Muscle layer of duodenum (tissue), 2 donors: Measurements from ENCODE around the gene DNAH2.
A peak's percentile ranks its signal among the peaks of the same experiment; 100 is the strongest.

ENCODE experiments used
- H3K27ac ChIP-seq: one replicate; pipeline ENCODE4 v1.7.0; 2013; ENCODE audit warnings: mild to moderate bottlenecking, low read length
- H3K27me3 ChIP-seq: one replicate; pipeline ENCODE4 v1.7.0; 2013; ENCODE audit warnings: low read depth, mild to moderate bottlenecking, control low read depth, low read length
- H3K36me3 ChIP-seq, 2 donors: one replicate each; pipeline ENCODE4 v1.7.0; 2013; ENCODE audit warnings: low read length in 2 of 2, control low read depth in 1 of 2, mild to moderate bottlenecking in 1 of 2; ENCODE audit not compliant: insufficient read depth in 2 of 2, control insufficient read depth in 1 of 2
- H3K4me1 ChIP-seq, 2 donors: one replicate each; pipeline ENCODE4 v1.7.0; 2013; ENCODE audit warnings: low read length in 2 of 2, mild to moderate bottlenecking in 2 of 2, control low read depth in 1 of 2, moderate library complexity in 1 of 2; ENCODE audit not compliant: insufficient read depth in 2 of 2, control insufficient read depth in 1 of 2
- H3K4me3 ChIP-seq, 2 donors: one replicate each; pipeline ENCODE4 v1.7.0; 2013; ENCODE audit warnings: low read length in 2 of 2, low read depth in 1 of 2, mild to moderate bottlenecking in 1 of 2
- H3K9me3 ChIP-seq, 2 donors: one replicate each; pipeline ENCODE4 v1.7.0; 2013; ENCODE audit warnings: low read length in 2 of 2, control low read depth in 1 of 2, mild to moderate bottlenecking in 1 of 2; ENCODE audit not compliant: control insufficient read depth in 1 of 2
- donor health status: healthy.

Gene DNAH2

GRCh38 chr17:7838090-7839075, 120.8 kb downstream of the DNAH2 start:
- H3K4me1 ChIP-seq: peaks cover 37 to 49% of the 10 kb centered on the region in 2 donors
- H3K36me3 ChIP-seq: peaks cover 0 to 24% of the 10 kb centered on the region in 2 donors
- no peaks in the 10 kb centered on the region for H3K9me3 ChIP-seq
- no peaks in the 10 kb centered on the region for H3K27me3 ChIP-seq
- peak overlapping the region; percentile 96 for H3K27ac ChIP-seq
- peak overlapping the region; percentile 80 to 91 for H3K4me3 ChIP-seq

- Histone ChIP-seq H3K36me3 (peaks cover 0 to 32% of the 10 kb centered on the region in 2 donors), H3K27me3 (no peaks in the 10 kb centered on the region), H3K4me1 (peaks cover 37 to 46% of the 10 kb centered on the region in 2 donors), H3K27ac (peak overlapping the region; percentile 81), H3K9me3 (no peaks in the 10 kb centered on the region), H3K4me3 (peak overlapping the region; percentile 36 to 65)
Measured at GRCh38 chr17:7839190-7839875, 121.8 kb downstream of the DNAH2 start.

- Histone ChIP-seq H3K4me3 (no peak overlapping the region), H3K4me1 (peaks cover 37 to 46% of the 10 kb centered on the region in 2 donors), H3K36me3 (peaks cover 0 to 35% of the 10 kb centered on the region in 2 donors), H3K27me3 (no peaks in the 10 kb centered on the region), H3K27ac (no peak overlapping the region), H3K9me3 (no peaks in the 10 kb centered on the region)
Measured at GRCh38 chr17:7839876-7840261, 122.3 kb downstream of the DNAH2 start.

GRCh38 chr17:7840441-7840840, 122.9 kb downstream of the DNAH2 start:
- peak overlapping the region; percentile 99 for H3K27ac ChIP-seq
- no peaks in the 10 kb centered on the region for H3K27me3 ChIP-seq
- H3K9me3 ChIP-seq: no peaks in the 10 kb centered on the region
- peak overlapping the region in 1 of 2 donors; percentile 82 for H3K4me3 ChIP-seq
- H3K36me3 ChIP-seq: peaks cover 0 to 40% of the 10 kb centered on the region in 2 donors
- peaks cover 37 to 52% of the 10 kb centered on the region in 2 donors for H3K4me1 ChIP-seq

GRCh38 chr17:7840875-7841274, 123.3 kb downstream of the DNAH2 start:
- H3K9me3 ChIP-seq: no peaks in the 10 kb centered on the region
- peak overlapping the region; percentile 99 for H3K27ac ChIP-seq
- peaks cover 37 to 55% of the 10 kb centered on the region in 2 donors for H3K4me1 ChIP-seq
- peak overlapping the region; percentile 59 to 82 for H3K4me3 ChIP-seq
- no peaks in the 10 kb centered on the region for H3K27me3 ChIP-seq
- peaks cover 0 to 43% of the 10 kb centered on the region in 2 donors for H3K36me3 ChIP-seq

- Histone ChIP-seq H3K27ac (peak overlapping the region; percentile 99), H3K4me3 (peak overlapping the region; percentile 82 to 89), H3K4me1 (peaks cover 37 to 53% of the 10 kb centered on the region in 2 donors), H3K36me3 (peaks cover 2 to 43% of the 10 kb centered on the region in 2 donors), H3K9me3 (no peaks in the 10 kb centered on the region), H3K27me3 (no peaks in the 10 kb centered on the region)
Measured at GRCh38 chr17:7841396-7841914, 123.9 kb downstream of the DNAH2 start.

- H3K9me3 ChIP-seq: no peaks in the 10 kb centered on the region
- peaks cover 33 to 48% of the 10 kb centered on the region in 2 donors for H3K4me1 ChIP-seq
- peaks cover 3 to 46% of the 10 kb centered on the region in 2 donors for H3K36me3 ChIP-seq
- H3K27ac ChIP-seq: peak overlapping the region; percentile 99
- peak overlapping the region; percentile 82 to 89 for H3K4me3 ChIP-seq
- H3K27me3 ChIP-seq: no peaks in the 10 kb centered on the region
Measured at GRCh38 chr17:7841915-7842379, 124.4 kb downstream of the DNAH2 start.

GRCh38 chr17:7842380-7843256, 125.1 kb downstream of the DNAH2 start:
- H3K4me1 ChIP-seq: peaks cover 27 to 42% of the 10 kb centered on the region in 2 donors
- H3K9me3 ChIP-seq: no peaks in the 10 kb centered on the region
- H3K36me3 ChIP-seq: peaks cover 3 to 52% of the 10 kb centered on the region in 2 donors
- H3K27me3 ChIP-seq: no peaks in the 10 kb centered on the region
- H3K4me3 ChIP-seq: peak overlapping the region; percentile 82 to 89
- H3K27ac ChIP-seq: peak overlapping the region; percentile 99

GRCh38 chr17:7843257-7843535, 125.7 kb downstream of the DNAH2 start:
- Histone ChIP-seq H3K36me3 (peaks cover 3 to 56% of the 10 kb centered on the region in 2 donors), H3K27ac (peak overlapping the region; percentile 99), H3K4me1 (peaks cover 27 to 38% of the 10 kb centered on the region in 2 donors)

GRCh38 chr17:7843536-7844291, 126.2 kb downstream of the DNAH2 start:
- H3K27me3 ChIP-seq: no peaks in the 10 kb centered on the region

More at GRCh38 chr17:7843257-7843535, 125.7 kb downstream of the DNAH2 start:
- Histone ChIP-seq H3K27me3 (no peaks in the 10 kb centered on the region), H3K4me3 (peak overlapping the region; percentile 82 to 89), H3K9me3 (no peaks in the 10 kb centered on the region)

More at GRCh38 chr17:7843536-7844291, 126.2 kb downstream of the DNAH2 start:
- Histone ChIP-seq H3K9me3 (no peaks in the 10 kb centered on the region), H3K4me1 (peaks cover 25 to 34% of the 10 kb centered on the region in 2 donors), H3K4me3 (peak overlapping the region; percentile 82 to 89), H3K36me3 (peaks cover 3 to 61% of the 10 kb centered on the region in 2 donors), H3K27ac (peak overlapping the region; percentile 99)
